GM12801 (cell line): ENCODE results near the gene TNFAIP8L1.

ENCODE experiments used
- CTCF ChIP-seq: IDR thresholded peaks from one replicate; pipeline ENCODE4 v1.5.1; 2011; ENCODE audit warnings: control low read depth; ENCODE audit not compliant: insufficient read length; ENCODE audit errors: extremely low read depth

Gene TNFAIP8L1

GRCh38 chr19:4638828-4639530 is at the start of gene TNFAIP8L1:
TNFAIP8L1 (plus strand) TSS chr19:4639516; CDS start chr19:4651870, 12,354 bp downstream.
- no peak for TF ChIP-seq CTCF

GRCh38 chr19:4589579-4590410 is 49.5 kb upstream of the TNFAIP8L1 start:
- TF ChIP-seq CTCF = no peak

- no peak for TF ChIP-seq CTCF
Observed at GRCh38 chr19:4590559-4590958, 48.8 kb upstream of the TNFAIP8L1 start.

- TF ChIP-seq CTCF = no peak
Observed at GRCh38 chr19:4591320-4591719, 48.0 kb upstream of the TNFAIP8L1 start.

GRCh38 chr19:4592445-4592844 is 46.9 kb upstream of the TNFAIP8L1 start:
- no peak for TF ChIP-seq CTCF

- TF ChIP-seq CTCF = no peak
Observed at GRCh38 chr19:4593409-4593851, 45.9 kb upstream of the TNFAIP8L1 start.

- TF ChIP-seq CTCF = no peak
Observed at GRCh38 chr19:4594201-4594600, 45.1 kb upstream of the TNFAIP8L1 start.
